ENCODE measurements around the gene ARMC2.

DNA sequence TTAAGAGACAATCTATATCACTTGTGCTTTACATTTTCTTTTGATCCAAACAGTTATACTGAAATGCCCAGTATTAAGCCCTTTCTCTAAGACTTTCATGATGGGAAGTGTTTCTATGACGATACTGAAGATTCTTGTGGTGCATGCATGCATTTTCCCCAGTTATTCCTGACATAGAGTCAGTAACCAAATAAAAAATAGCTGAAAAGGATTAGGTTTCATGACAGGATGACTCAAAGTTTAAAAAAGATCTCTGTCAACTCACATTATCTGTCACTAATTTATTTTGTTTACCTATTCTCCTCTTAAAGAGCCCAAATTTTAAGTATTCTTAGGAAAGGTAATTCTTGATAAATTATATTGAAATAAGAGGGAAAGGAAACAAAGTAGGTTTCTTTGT, 148.0 kb downstream of the ARMC2 start:
- TF ChIP-seq POLR2A (IDR thresholded peaks at IDR 0.05; ENCODE audit: low read depth, low read length) (no peak), MYC (IDR thresholded peaks at IDR 0.05; ENCODE audit: low read depth, low read length) (no peak), EZH2 (IDR thresholded peaks at IDR 0.05; ENCODE audit: borderline replicate concordance, low read depth, low read length, severe bottlenecking) (no peak), FOS (IDR thresholded peaks at IDR 0.05; ENCODE audit: borderline replicate concordance, insufficient read depth, low read length) (no peak)
- TF ChIP-seq, protein P1, sequence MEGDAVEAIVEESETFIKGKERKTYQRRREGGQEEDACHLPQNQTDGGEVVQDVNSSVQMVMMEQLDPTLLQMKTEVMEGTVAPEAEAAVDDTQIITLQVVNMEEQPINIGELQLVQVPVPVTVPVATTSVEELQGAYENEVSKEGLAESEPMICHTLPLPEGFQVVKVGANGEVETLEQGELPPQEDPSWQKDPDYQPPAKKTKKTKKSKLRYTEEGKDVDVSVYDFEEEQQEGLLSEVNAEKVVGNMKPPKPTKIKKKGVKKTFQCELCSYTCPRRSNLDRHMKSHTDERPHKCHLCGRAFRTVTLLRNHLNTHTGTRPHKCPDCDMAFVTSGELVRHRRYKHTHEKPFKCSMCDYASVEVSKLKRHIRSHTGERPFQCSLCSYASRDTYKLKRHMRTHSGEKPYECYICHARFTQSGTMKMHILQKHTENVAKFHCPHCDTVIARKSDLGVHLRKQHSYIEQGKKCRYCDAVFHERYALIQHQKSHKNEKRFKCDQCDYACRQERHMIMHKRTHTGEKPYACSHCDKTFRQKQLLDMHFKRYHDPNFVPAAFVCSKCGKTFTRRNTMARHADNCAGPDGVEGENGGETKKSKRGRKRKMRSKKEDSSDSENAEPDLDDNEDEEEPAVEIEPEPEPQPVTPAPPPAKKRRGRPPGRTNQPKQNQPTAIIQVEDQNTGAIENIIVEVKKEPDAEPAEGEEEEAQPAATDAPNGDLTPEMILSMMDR (IDR thresholded peaks at IDR 0.05; ENCODE audit: extremely low read depth in 1 of 2, insufficient read depth in 1 of 2, low read depth in 1 of 2, low read length in 2 of 2), result no peak
